Left ventricle myocardium inferior (tissue), 1 donor: ENCODE measurements around the gene DRG2. TPM values are rescaled to one million over a fixed set of nuclear protein-coding genes. Genes with fewer than 3 reads are reported as not detected.
A peak's percentile ranks its signal among the peaks of the same experiment; 100 is the strongest.

Source experiments
- DNase-seq: peaks from one replicate; pipeline ENCODE4 v3.0.0-alpha.2; 2020
- H3K27ac ChIP-seq: fragments of 200-600 bp; replicated peaks from 2 replicates; pipeline ENCODE4 v1.8.0; 2021
- H3K27me3 ChIP-seq: fragments of 200-600 bp; 2 replicates; pipeline ENCODE4 v1.8.0; 2021; ENCODE audit warnings: low read depth
- H3K36me3 ChIP-seq: fragments of 200-600 bp; 2 replicates; pipeline ENCODE4 v1.8.0; 2021
- H3K4me1 ChIP-seq: fragments of 200-600 bp; 2 replicates; pipeline ENCODE4 v1.8.0; 2021
- H3K4me3 ChIP-seq: fragments of 200-600 bp; 2 replicates; pipeline ENCODE4 v1.8.0; 2021; ENCODE audit warnings: mild to moderate bottlenecking, moderate library complexity
- H3K9me3 ChIP-seq: fragments of 200-600 bp; replicated peaks from 2 replicates; pipeline ENCODE4 v1.8.0; 2021
- CTCF ChIP-seq: fragments of 200-600 bp; IDR thresholded peaks from 2 replicates; pipeline ENCODE4 v1.8.0; 2021; ENCODE audit warnings: antibody characterized with exemption, mild to moderate bottlenecking, borderline replicate concordance
- intact Hi-C: fragments of 100-400 bp; cut with micrococcal nuclease; formaldehyde crosslinking; loops from one replicate; pipeline ENCODE4 v1.11.0; 2022
- total RNA-seq: library from RNA; stranded (reverse); fragmentation: NEBNext Ultra II Directional; extraction: Animal tissue kit (Norgen Biotek cat#: 25700); gene quantifications from one replicate; pipeline ENCODE4 v1.2.1, GENCODE V29; 2021
- donor health status: DM: no; HTN: yes; CAD: no; lungs with severe emphysema.

DRG2 gene
- total RNA-seq, 1 donor from 2014 or later = 20.2 TPM

GRCh38 chr17:18045691-18046350 lies 41.9 kb upstream of the DRG2 start:
- peaks cover 31% of the 10 kb centered on the region for H3K4me1 ChIP-seq
- no peak for TF ChIP-seq CTCF

GRCh38 chr17:18055597-18055996 lies 32.2 kb upstream of the DRG2 start:
- Histone ChIP-seq H3K9me3 (no peaks in the 10 kb centered on the region), H3K27ac (no peak overlapping the region), H3K36me3 (peaks cover 60% of the 10 kb centered on the region), H3K27me3 (no peaks in the 10 kb centered on the region), H3K4me1 (no peaks in the 10 kb centered on the region), H3K4me3 (no peak overlapping the region)
- DNase-seq = no peak
- no peak for TF ChIP-seq CTCF
- intact Hi-C loops = no loop called here

More at GRCh38 chr17:18045691-18046350, 41.9 kb upstream of the DRG2 start:
- H3K27ac ChIP-seq = no peak overlapping the region
- no peak for DNase-seq
- no peaks in the 10 kb centered on the region for H3K27me3 ChIP-seq
- H3K4me3 ChIP-seq = no peak overlapping the region
- H3K36me3 ChIP-seq = peaks cover 24% of the 10 kb centered on the region
- intact Hi-C loops = no loop called here
- H3K9me3 ChIP-seq = no peaks in the 10 kb centered on the region

GRCh38 chr17:18056214-18056613 lies 31.5 kb upstream of the DRG2 start:
- DNase-seq = no peak
- TF ChIP-seq CTCF = no peak
- Histone ChIP-seq H3K4me3 (no peak overlapping the region), H3K36me3 (peaks cover 66% of the 10 kb centered on the region), H3K4me1 (no peaks in the 10 kb centered on the region), H3K9me3 (no peaks in the 10 kb centered on the region), H3K27me3 (no peaks in the 10 kb centered on the region), H3K27ac (no peak overlapping the region)
- intact Hi-C loops = no loop called here

GRCh38 chr17:18059283-18059682 lies 28.5 kb upstream of the DRG2 start:
- no peak overlapping the region for H3K27ac ChIP-seq
- peaks cover 4% of the 10 kb centered on the region for H3K4me1 ChIP-seq
- no peak for TF ChIP-seq CTCF
- H3K9me3 ChIP-seq = no peaks in the 10 kb centered on the region
- no peak overlapping the region for H3K4me3 ChIP-seq
- DNase-seq = no peak
- H3K36me3 ChIP-seq = peaks cover 86% of the 10 kb centered on the region
- intact Hi-C loops = no loop called here
- H3K27me3 ChIP-seq = no peaks in the 10 kb centered on the region

- intact Hi-C loops = no loop called here
- H3K27me3 ChIP-seq = no peaks in the 10 kb centered on the region
- H3K36me3 ChIP-seq = peaks cover 66% of the 10 kb centered on the region
- peaks cover 4% of the 10 kb centered on the region for H3K4me1 ChIP-seq
- no peaks in the 10 kb centered on the region for H3K9me3 ChIP-seq
- no peak for DNase-seq
- no peak overlapping the region for H3K4me3 ChIP-seq
- H3K27ac ChIP-seq = peak overlapping the region; percentile 29
- TF ChIP-seq CTCF = no peak
Observed at GRCh38 chr17:18064053-18064452, 23.7 kb upstream of the DRG2 start.
